HL-60/S4 treated with retinoic acid at 250 ng/mL for 4 days and 3 days (cell line): ENCODE data around the gene FNDC7.
"Not testable (repeated sequence)": the region's sequence is repeated elsewhere in the genome, so short reads cannot be mapped to it uniquely, and the experiment has no call there.

Source experiments
- in situ Hi-C: fragments of 300-500 bp; cut with MboI; formaldehyde crosslinking; loops from 2 replicates; pipeline ENCODE4 v1.7.0; 2022; ENCODE audit warnings: low sequenced_read_pairs

Gene FNDC7

GRCh38 chr1:108699375-108700332, 13.1 kb upstream of the FNDC7 start:
- in situ Hi-C loops: no loop called here

GRCh38 chr1:108701176-108701849, 11.4 kb upstream of the FNDC7 start:
- in situ Hi-C loops: no loop called here

GRCh38 chr1:108702109-108702508, 10.6 kb upstream of the FNDC7 start:
- in situ Hi-C loops: not testable (repeated sequence)

- in situ Hi-C loops: no loop called here
Observed at GRCh38 chr1:108703939-108704338, 8.8 kb upstream of the FNDC7 start.

GRCh38 chr1:108704496-108704895, 8.2 kb upstream of the FNDC7 start:
- in situ Hi-C loops: no loop called here

- in situ Hi-C loops: no loop called here
Observed at GRCh38 chr1:108706643-108707042, 6.1 kb upstream of the FNDC7 start.

- in situ Hi-C loops: no loop called here
Observed at GRCh38 chr1:108708691-108709660, 3.7 kb upstream of the FNDC7 start.

GRCh38 chr1:108715932-108716331, 3.2 kb downstream of the FNDC7 start:
- in situ Hi-C loops: no loop called here

GRCh38 chr1:108716437-108717230, 3.9 kb downstream of the FNDC7 start:
- in situ Hi-C loops: no loop called here

- in situ Hi-C loops: no loop called here
Observed at GRCh38 chr1:108717774-108718316, 5.1 kb downstream of the FNDC7 start.

- in situ Hi-C loops: no loop called here
Observed at GRCh38 chr1:108718927-108719655, 6.4 kb downstream of the FNDC7 start.

- in situ Hi-C loops: no loop called here
Observed at GRCh38 chr1:108719656-108720435, 7.1 kb downstream of the FNDC7 start.

GRCh38 chr1:108722292-108722691, 9.6 kb downstream of the FNDC7 start:
- in situ Hi-C loops: no loop called here

GRCh38 chr1:108725906-108726305, 13.2 kb downstream of the FNDC7 start:
- in situ Hi-C loops: no loop called here

- in situ Hi-C loops: no loop called here
Observed at GRCh38 chr1:108728327-108728923, 15.7 kb downstream of the FNDC7 start.

- in situ Hi-C loops: no loop called here
Observed at GRCh38 chr1:108729481-108729880, 16.8 kb downstream of the FNDC7 start.

- in situ Hi-C loops: no loop called here
Observed at GRCh38 chr1:108732398-108732797, 19.7 kb downstream of the FNDC7 start.
